CD14-positive monocyte (primary cell): ENCODE data around the gene OSBPL1A. TPM values are rescaled to one million over a fixed set of nuclear protein-coding genes. Genes with fewer than 3 reads are reported as not detected.

Experiments used
- DNase-seq, 3 donors: peaks; one replicate each; pipeline ENCODE4 v3.0.0-alpha.2; 2011 to 2022
- H2AFZ ChIP-seq: 2 replicates; pipeline ENCODE4 v1.6.0; 2012; ENCODE audit warnings: mild to moderate bottlenecking, low read depth, low read length, inconsistent platforms; ENCODE audit not compliant: insufficient read depth, poor library complexity, severe bottlenecking
- H3K27ac ChIP-seq, 2 donors: 1 replicate in 1 of 2; 2 replicates in 1 of 2; pipeline ENCODE4 v1.5.1; 2012 to 2013; ENCODE audit warnings: low read length in 2 of 2, control low read depth in 1 of 2, inconsistent platforms in 1 of 2, low read depth in 1 of 2, mild to moderate bottlenecking in 1 of 2
- H3K27me3 ChIP-seq, 2 donors: one replicate each; pipeline versions ENCODE4 v1.6.0 to v1.6.1; 2011 to 2013; ENCODE audit warnings: low read length in 2 of 2; ENCODE audit not compliant: control insufficient read depth in 2 of 2, insufficient read depth in 2 of 2
- H3K36me3 ChIP-seq, 2 donors: replicated peaks in 1 of 2; 1 replicate in 1 of 2; 2 replicates in 1 of 2; pipeline versions ENCODE4 v1.5.1 to v1.6.1; 2012 to 2013; ENCODE audit warnings: low read length in 2 of 2, control low read depth in 1 of 2, inconsistent platforms in 1 of 2, mild to moderate bottlenecking in 1 of 2; ENCODE audit not compliant: insufficient read depth in 2 of 2, control insufficient read depth in 1 of 2
- H3K4me1 ChIP-seq, 2 donors: 1 replicate in 1 of 2; 2 replicates in 1 of 2; pipeline versions ENCODE4 v1.5.1 to v1.6.1; 2012 to 2013; ENCODE audit warnings: low read length in 2 of 2, control low read depth in 1 of 2, inconsistent platforms in 1 of 2, mild to moderate bottlenecking in 1 of 2, moderate library complexity in 1 of 2; ENCODE audit not compliant: insufficient read depth in 2 of 2, control insufficient read depth in 1 of 2
- H3K4me2 ChIP-seq: replicated peaks from 2 replicates; pipeline ENCODE3; 2012; ENCODE audit warnings: low read length, moderate library complexity, mild to moderate bottlenecking; ENCODE audit not compliant: poor library complexity, severe bottlenecking; ENCODE audit errors: extremely low read depth
- H3K4me3 ChIP-seq, 3 experiments: fragments of 200-600 bp in 1 of 3; sonication (generic) in 1 of 3; replicated peaks in 1 of 3; 1 replicate in 2 of 3; 2 replicates in 1 of 3; pipeline ENCODE4 v1.5.1; 2011 to 2013; ENCODE audit warnings: low read length in 3 of 3, mild to moderate bottlenecking in 3 of 3, control low read depth in 2 of 3, low read depth in 2 of 3, inconsistent platforms in 1 of 3, moderate library complexity in 1 of 3
- H3K79me2 ChIP-seq: 2 replicates; pipeline ENCODE4 v1.6.0; 2012; ENCODE audit warnings: mild to moderate bottlenecking, control low read depth, inconsistent platforms, low read length, moderate library complexity; ENCODE audit not compliant: insufficient read depth
- H3K9ac ChIP-seq: 2 replicates; pipeline ENCODE4 v1.6.0; 2017; ENCODE audit warnings: low read length, mild to moderate bottlenecking; ENCODE audit not compliant: insufficient read depth, poor library complexity, severe bottlenecking
- H3K9me3 ChIP-seq, 2 donors: replicated peaks in 1 of 2; 1 replicate in 1 of 2; 2 replicates in 1 of 2; pipeline versions ENCODE4 v1.5.1 to v1.6.1; 2012 to 2013; ENCODE audit warnings: low read length in 2 of 2, control low read depth in 1 of 2; ENCODE audit not compliant: control insufficient read depth in 1 of 2, insufficient read depth in 1 of 2
- H4K20me1 ChIP-seq: 2 replicates; pipeline ENCODE4 v1.6.0; 2012; ENCODE audit warnings: mild to moderate bottlenecking, low read length, control low read depth, moderate library complexity; ENCODE audit not compliant: insufficient read depth
- H3K27ac Mint-ChIP-seq, 7 donors: one replicate each; pipeline ENCODE4 v1.8.0; 2020; ENCODE audit warnings: mild to moderate bottlenecking in 7 of 7, mixed read lengths in 7 of 7, moderate library complexity in 6 of 7, inconsistent platforms in 2 of 7
- H3K27me3 Mint-ChIP-seq, 3 donors: one replicate each; pipeline ENCODE4 v1.8.0; 2021 to 2022; ENCODE audit warnings: low read depth in 3 of 3, mild to moderate bottlenecking in 3 of 3, mixed read lengths in 3 of 3, moderate library complexity in 3 of 3, inconsistent platforms in 1 of 3
- H3K36me3 Mint-ChIP-seq, 2 donors: one replicate each; pipeline ENCODE4 v1.8.0; 2020; ENCODE audit warnings: mixed read lengths in 2 of 2, inconsistent platforms in 1 of 2, mild to moderate bottlenecking in 1 of 2
- H3K4me1 Mint-ChIP-seq: one replicate; pipeline ENCODE4 v1.8.0; 2020; ENCODE audit warnings: mild to moderate bottlenecking, mixed read lengths
- H3K4me3 Mint-ChIP-seq, 2 donors: one replicate each; pipeline ENCODE4 v1.8.0; 2020; ENCODE audit warnings: mild to moderate bottlenecking in 2 of 2, mixed read lengths in 2 of 2, moderate library complexity in 1 of 2
- H3K9me3 Mint-ChIP-seq, 7 donors: one replicate each; pipeline ENCODE4 v1.8.0; 2020 to 2022; ENCODE audit warnings: mixed read lengths in 7 of 7, mild to moderate bottlenecking in 6 of 7, moderate library complexity in 6 of 7, inconsistent platforms in 2 of 7
- CTCF ChIP-seq: fragments of 200-600 bp; IDR thresholded peaks from one replicate; pipeline ENCODE4 v1.8.0; 2022; ENCODE audit warnings: antibody characterized with exemption, mild to moderate bottlenecking
- WGBS: methylation state at CpG from one replicate; pipeline ENCODE4 v1.1.5; 2013; ENCODE audit warnings: missing lambda C conversion rate; ENCODE audit not compliant: insufficient coverage; 5-methylcytosine and 5-hydroxymethylcytosine counted together
- intact Hi-C, 2 donors: fragments of 100-400 bp; cut with micrococcal nuclease; formaldehyde crosslinking; loops; one replicate each; pipeline versions ENCODE4 v1.15.0 to v1.15.1; 2023
- polyA plus RNA-seq, 3 donors: library from polyadenylated mRNA; depleted of rRNA in 1 of 3; unstranded in 2 of 3; stranded (reverse) in 1 of 3; fragments of 300-500 nt in 2 of 3; fragments of >200 nt in 1 of 3; fragmentation: Illumina TruSeq in 2 of 3; gene quantifications; 1 replicate in 2 of 3; 2 replicates in 1 of 3; pipeline ENCODE4 v1.2.3, GENCODE V29; 2012 to 2021

OSBPL1A gene
- polyA plus RNA-seq, 3 donors: 6.3 to 9.1 (median 7.1) TPM

GRCh38 chr18:24243677-24244076 is 153.9 kb downstream of the OSBPL1A start:
- peaks cover 10 to 13% of the 10 kb centered on the region in 2 donors for H3K36me3 ChIP-seq
- no peak overlapping the region for H3K9ac ChIP-seq
- H2AFZ ChIP-seq: no peak overlapping the region
- Mint-ChIP-seq H3K27ac (no peak overlapping the region), H3K4me3 (no peak overlapping the region), H3K4me1 (peaks cover 9% of the 10 kb centered on the region), H3K27me3 (peaks cover 0 to 2% (median 0%) of the 10 kb centered on the region in 3 donors), H3K36me3 (peaks cover 35 to 43% of the 10 kb centered on the region in 2 donors), H3K9me3 (no peaks in the 10 kb centered on the region)
- no peak for DNase-seq
- no peak overlapping the region for H3K4me2 ChIP-seq
- no peaks in the 10 kb centered on the region for H3K27me3 ChIP-seq
- WGBS: no CpG with 5 or more reads among the region's 1 CpG
- H3K4me1 ChIP-seq: no peaks in the 10 kb centered on the region
- no peak overlapping the region for H3K4me3 ChIP-seq
- no peak for TF ChIP-seq CTCF
- H3K27ac ChIP-seq: no peak overlapping the region
- intact Hi-C loops: no loop called here
- H3K79me2 ChIP-seq: no peaks in the 10 kb centered on the region
- H4K20me1 ChIP-seq: no peaks in the 10 kb centered on the region
- H3K9me3 ChIP-seq: no peaks in the 10 kb centered on the region

GRCh38 chr18:24239341-24239740 is 158.3 kb downstream of the OSBPL1A start:
- H3K4me3 ChIP-seq: no peak overlapping the region
- peaks cover 0 to 1% (median 0%) of the 10 kb centered on the region in 7 donors for H3K9me3 Mint-ChIP-seq
- H3K4me2 ChIP-seq: no peak overlapping the region
- no CpG with 5 or more reads among the region's 2 CpGs for WGBS
- no peak for TF ChIP-seq CTCF
- no peaks in the 10 kb centered on the region for H3K27me3 ChIP-seq
- peaks cover 42 to 45% of the 10 kb centered on the region in 2 donors for H3K36me3 Mint-ChIP-seq
- no peak overlapping the region for H3K27ac ChIP-seq
- H3K36me3 ChIP-seq: peaks cover 20 to 39% of the 10 kb centered on the region in 2 donors
- no peaks in the 10 kb centered on the region for H3K9me3 ChIP-seq
- H4K20me1 ChIP-seq: no peaks in the 10 kb centered on the region
- no peak overlapping the region for H3K27ac Mint-ChIP-seq
- H3K27me3 Mint-ChIP-seq: peaks cover 0 to 2% (median 0%) of the 10 kb centered on the region in 3 donors
- H2AFZ ChIP-seq: no peak overlapping the region
- H3K9ac ChIP-seq: no peak overlapping the region
- no peaks in the 10 kb centered on the region for H3K4me1 ChIP-seq
- H3K79me2 ChIP-seq: no peaks in the 10 kb centered on the region
- peaks cover 9% of the 10 kb centered on the region for H3K4me1 Mint-ChIP-seq
- no peak overlapping the region for H3K4me3 Mint-ChIP-seq
- intact Hi-C loops: no loop called here
- DNase-seq: no peak
